H1 (cell line): ENCODE measurements around the gene ZNF473. TPM values are rescaled to one million over a fixed set of nuclear protein-coding genes. Genes with fewer than 3 reads are reported as not detected.

ENCODE experiments used
- CTCF ChIA-PET: fragments of 300-600 bp; sonication (Branson Sonifier 250); formaldehyde crosslinking; loops from one replicate; lab custom pipeline; 2021; ENCODE audit not compliant: partially characterized antibody; lab: Charles Lee
- POLR2A ChIA-PET: fragments of 300-600 bp; sonication (Branson Sonifier 250); formaldehyde crosslinking; loops from one replicate; lab custom pipeline; 2021; ENCODE audit warnings: inconsistent platforms; ENCODE audit not compliant: partially characterized antibody; lab: Charles Lee
- DNase-seq, 2 experiments: peaks; one replicate each; pipeline versions ENCODE4 v3.0.0 to v3.0.0-alpha.2; 2010 to 2022; ENCODE audit warnings: low spot score in 2 of 2, low read depth in 1 of 2, mixed read lengths in 1 of 2
- FAIRE-seq: peaks from 2 replicates; lab custom pipeline; 2011; peaks lifted over from hg19 to GRCh38; lab: Jason Lieb, UNC
- H2AFZ ChIP-seq: 2 replicates; pipeline ENCODE4 v1.8.1; 2012; ENCODE audit warnings: low read length, inconsistent platforms
- H2AK5ac ChIP-seq: 2 replicates; pipeline ENCODE4 v1.6.1; 2013; ENCODE audit warnings: low read depth, low read length
- H2BK120ac ChIP-seq: replicated peaks from 2 replicates; pipeline ENCODE3; 2013; ENCODE audit warnings: low read depth, low read length, inconsistent platforms
- H2BK12ac ChIP-seq: 2 replicates; pipeline ENCODE4 v1.6.1; 2013; ENCODE audit warnings: low read depth, low read length
- H2BK15ac ChIP-seq: 2 replicates; pipeline ENCODE4 v1.6.1; 2013; ENCODE audit warnings: low read length
- H2BK20ac ChIP-seq: 2 replicates; pipeline ENCODE4 v1.6.1; 2013; ENCODE audit warnings: low read length
- H2BK5ac ChIP-seq: 2 replicates; pipeline ENCODE4 v1.6.1; 2013; ENCODE audit warnings: low read depth, low read length
- H3K14ac ChIP-seq: 2 replicates; pipeline ENCODE4 v1.6.1; 2013; ENCODE audit warnings: inconsistent platforms; ENCODE audit not compliant: insufficient read length
- H3K18ac ChIP-seq: 2 replicates; pipeline ENCODE4 v1.6.1; 2013; ENCODE audit warnings: low read length; ENCODE audit errors: extremely low read depth
- H3K23ac ChIP-seq: 2 replicates; pipeline ENCODE4 v1.6.1; 2013; ENCODE audit warnings: inconsistent platforms; ENCODE audit not compliant: insufficient read length
- H3K23me2 ChIP-seq: 2 replicates; pipeline ENCODE4 v1.6.1; 2013; ENCODE audit warnings: low read depth, low read length
- H3K27ac ChIP-seq: 2 replicates; pipeline ENCODE4 v1.6.1; 2011; ENCODE audit warnings: low read depth, low read length, inconsistent platforms
- H3K27me3 ChIP-seq, 4 experiments: replicated peaks in 1 of 4; 1 replicate in 1 of 4; 2 replicates in 3 of 4; pipeline versions ENCODE4 v1.6.1 to v1.8.1; 2011 to 2013; ENCODE audit warnings: low read length in 3 of 4, mild to moderate bottlenecking in 3 of 4, inconsistent platforms in 2 of 4, mixed read lengths in 2 of 4, moderate library complexity in 1 of 4; ENCODE audit not compliant: control insufficient read depth in 3 of 4, insufficient read depth in 3 of 4; ENCODE audit errors: extremely low read depth in 1 of 4
- H3K36me3 ChIP-seq, 4 experiments: 2 replicates each; pipeline versions ENCODE4 v1.6.1 to v1.8.1; 2011 to 2013; ENCODE audit warnings: mild to moderate bottlenecking in 4 of 4, low read length in 3 of 4, moderate library complexity in 2 of 4, control low read depth in 1 of 4, inconsistent platforms in 1 of 4; ENCODE audit not compliant: insufficient read depth in 4 of 4, control insufficient read depth in 2 of 4
- H3K4ac ChIP-seq: replicated peaks from 2 replicates; pipeline ENCODE3; 2013; ENCODE audit warnings: low read length, low read depth, mixed read lengths, inconsistent platforms; ENCODE audit not compliant: insufficient read length
- H3K4me1 ChIP-seq, 4 experiments: replicated peaks in 1 of 4; 1 replicate in 1 of 4; 2 replicates in 3 of 4; pipeline versions ENCODE4 v1.6.1 to v1.8.1; 2011 to 2013; ENCODE audit warnings: low read length in 3 of 4, inconsistent platforms in 2 of 4, mixed read lengths in 1 of 4; ENCODE audit not compliant: insufficient read depth in 4 of 4, control insufficient read depth in 3 of 4
- H3K4me2 ChIP-seq, 2 experiments: 2 replicates each; pipeline versions ENCODE4 v1.6.1 to v1.8.1; 2011 to 2013; ENCODE audit warnings: low read depth in 2 of 2, low read length in 2 of 2, control low read depth in 1 of 2, inconsistent platforms in 1 of 2, mild to moderate bottlenecking in 1 of 2; ENCODE audit not compliant: insufficient read depth in 1 of 2
- H3K4me3 ChIP-seq, 4 experiments: fragments of 200-600, 300-600 bp in 1 of 4; sonication (generic), shearing (Covaris generic), sonication (Bioruptor Twin) in 1 of 4; 2 replicates each; pipeline versions ENCODE4 v1.5.1 to v1.8.1; 2011 to 2016; ENCODE audit warnings: low read length in 4 of 4, low read depth in 3 of 4, control low read depth in 2 of 4, inconsistent platforms in 2 of 4, mild to moderate bottlenecking in 2 of 4, mixed read lengths in 1 of 4, moderate library complexity in 1 of 4; ENCODE audit not compliant: insufficient read depth in 2 of 4; ENCODE audit errors: extremely low read depth in 1 of 4
- H3K56ac ChIP-seq: replicated peaks from 2 replicates; pipeline ENCODE3; 2013; ENCODE audit warnings: low read depth, mild to moderate bottlenecking, mixed read lengths, low read length, inconsistent platforms; ENCODE audit not compliant: insufficient read length
- H3K79me1 ChIP-seq: 2 replicates; pipeline ENCODE4 v1.6.1; 2013; ENCODE audit warnings: low read depth, low read length, control low read depth
- H3K79me2 ChIP-seq, 2 experiments: 2 replicates each; pipeline versions ENCODE4 v1.6.1 to v1.8.1; 2012 to 2013; ENCODE audit warnings: low read length in 2 of 2, mild to moderate bottlenecking in 2 of 2, inconsistent platforms in 1 of 2; ENCODE audit not compliant: insufficient read depth in 2 of 2, control insufficient read depth in 1 of 2
- H3K9ac ChIP-seq, 4 experiments: replicated peaks in 1 of 4; 1 replicate in 1 of 4; 2 replicates in 3 of 4; pipeline versions ENCODE4 v1.6.1 to v1.8.1; 2011 to 2013; ENCODE audit warnings: low read depth in 3 of 4, low read length in 3 of 4, control low read depth in 2 of 4, mild to moderate bottlenecking in 2 of 4, moderate library complexity in 2 of 4, inconsistent platforms in 1 of 4; ENCODE audit errors: extremely low read depth in 1 of 4
- H3K9me3 ChIP-seq, 2 experiments: 2 replicates each; pipeline versions ENCODE4 v1.6.1 to v1.8.1; 2012 to 2013; ENCODE audit warnings: mild to moderate bottlenecking in 2 of 2, moderate library complexity in 2 of 2, control low read depth in 1 of 2, inconsistent platforms in 1 of 2, low read depth in 1 of 2, low read length in 1 of 2, mixed read lengths in 1 of 2; ENCODE audit not compliant: insufficient read depth in 2 of 2
- H4K20me1 ChIP-seq, 2 experiments: replicated peaks in 1 of 2; 2 replicates each; pipeline versions ENCODE3 to v1.8.1; 2011 to 2013; ENCODE audit warnings: inconsistent platforms in 2 of 2, low read length in 2 of 2, mild to moderate bottlenecking in 1 of 2; ENCODE audit not compliant: insufficient read depth in 2 of 2, control insufficient read depth in 1 of 2
- H4K5ac ChIP-seq: 2 replicates; pipeline ENCODE4 v1.6.1; 2013; ENCODE audit warnings: low read length, low read depth, mixed read lengths, inconsistent platforms; ENCODE audit not compliant: insufficient read length
- H4K8ac ChIP-seq: 2 replicates; pipeline ENCODE4 v1.8.0; 2013; ENCODE audit warnings: mild to moderate bottlenecking, moderate library complexity, low read length, inconsistent platforms; ENCODE audit not compliant: insufficient read depth; ENCODE audit errors: extremely low read depth
- H4K91ac ChIP-seq: replicated peaks from 2 replicates; pipeline ENCODE3; 2013; ENCODE audit warnings: low read length, mixed read lengths, inconsistent platforms; ENCODE audit not compliant: insufficient read length
- BCL11A ChIP-seq, 2 experiments: IDR thresholded peaks; one replicate each; pipeline ENCODE4 v1.6.1; 2011; ENCODE audit warnings: low read depth in 2 of 2, low read length in 2 of 2, mild to moderate bottlenecking in 2 of 2
- CHD2 ChIP-seq: IDR thresholded peaks from 2 replicates; pipeline ENCODE4 v1.6.1; 2012; ENCODE audit warnings: low read length, improper control_type of control experiment
- FOSL1 ChIP-seq: IDR thresholded peaks from 2 replicates; pipeline ENCODE4 v1.6.1; 2011; ENCODE audit warnings: mild to moderate bottlenecking, low read depth, low read length, moderate library complexity; ENCODE audit not compliant: insufficient read depth
- GABPA ChIP-seq: IDR thresholded peaks from 2 replicates; pipeline ENCODE4 v1.6.1; 2011; ENCODE audit warnings: mild to moderate bottlenecking, low read length, moderate library complexity, borderline replicate concordance; ENCODE audit not compliant: insufficient read depth
- RAD21 ChIP-seq, 2 experiments: IDR thresholded peaks in 1 of 2; conservative IDR thresholded peaks in 1 of 2; 2 replicates each; pipeline ENCODE4 v1.6.1; 2011; ENCODE audit warnings: low read depth in 2 of 2, low read length in 2 of 2, improper control_type of control experiment in 1 of 2, inconsistent platforms in 1 of 2, mild to moderate bottlenecking in 1 of 2, moderate library complexity in 1 of 2
- RBBP5 ChIP-seq: IDR thresholded peaks from 2 replicates; pipeline ENCODE4 v1.7.1; 2012; ENCODE audit warnings: low read depth, mild to moderate bottlenecking, inconsistent platforms, low read length, moderate library complexity, borderline replicate concordance
- RFX5 ChIP-seq: IDR thresholded peaks from 2 replicates; pipeline ENCODE4 v1.6.1; 2011; ENCODE audit warnings: low read depth, low read length, improper control_type of control experiment, borderline replicate concordance
- SP4 ChIP-seq: IDR thresholded peaks from 2 replicates; pipeline ENCODE4 v1.6.1; 2012; ENCODE audit warnings: low read length, inconsistent platforms
- WGBS, 2 experiments: shearing (Covaris generic) in 1 of 2; methylation state at CpG; one replicate each; pipeline versions ENCODE4 v1.1.6 to v1.1.7; 2013 to 2015; ENCODE audit warnings: low lambda C conversion rate in 2 of 2, mixed read lengths in 2 of 2, inconsistent platforms in 1 of 2, low coverage in 1 of 2, missing lambda C conversion rate in 1 of 2; ENCODE audit not compliant: insufficient replicate concordance in 2 of 2, insufficient coverage in 1 of 2, insufficient read length in 1 of 2; ENCODE audit errors: extremely low coverage in 1 of 2, missing lambda C conversion rate in 1 of 2; 5-methylcytosine and 5-hydroxymethylcytosine counted together
- polyA plus RNA-seq, 7 experiments: library from polyadenylated mRNA; depleted of rRNA in 3 of 7; stranded (reverse) in 5 of 7; unstranded in 2 of 7; fragments of >200 nt in 5 of 7; fragments of 200-250 nt in 2 of 7; gene quantifications; 1 replicate in 5 of 7; 2 replicates in 1 of 7; 4 replicates in 1 of 7; pipeline versions ENCODE4 v1.2.1 to v1.2.3, GENCODE V29; 2011 to 2013; ENCODE audit warnings: missing spikeins in 2 of 7, mixed read lengths in 2 of 7
- total RNA-seq: library from RNA; stranded (reverse); fragmentation: NEBNext Ultra II Directional; extraction: Animal tissue kit (Norgen Biotek cat#: 25700); gene quantifications from 2 replicates; pipeline ENCODE4 v1.2.1, GENCODE V29; 2021
- TF ChIP-seq, protein P1 (sequence below): IDR thresholded peaks from 2 replicates; pipeline ENCODE4 v1.6.1; 2011; ENCODE audit warnings: low read length, improper control_type of control experiment
- TF ChIP-seq, protein P2 (sequence below): IDR thresholded peaks from 2 replicates; pipeline ENCODE4 v1.6.1; 2012; ENCODE audit warnings: low read length, inconsistent platforms

Gene ZNF473
- total and polyA plus RNA-seq, 2 of the 8 experiments (the other 6 are each of a cell fraction or from before 2014, with no cell fraction given) = 5.2 to 11.7 TPM

DNA sequence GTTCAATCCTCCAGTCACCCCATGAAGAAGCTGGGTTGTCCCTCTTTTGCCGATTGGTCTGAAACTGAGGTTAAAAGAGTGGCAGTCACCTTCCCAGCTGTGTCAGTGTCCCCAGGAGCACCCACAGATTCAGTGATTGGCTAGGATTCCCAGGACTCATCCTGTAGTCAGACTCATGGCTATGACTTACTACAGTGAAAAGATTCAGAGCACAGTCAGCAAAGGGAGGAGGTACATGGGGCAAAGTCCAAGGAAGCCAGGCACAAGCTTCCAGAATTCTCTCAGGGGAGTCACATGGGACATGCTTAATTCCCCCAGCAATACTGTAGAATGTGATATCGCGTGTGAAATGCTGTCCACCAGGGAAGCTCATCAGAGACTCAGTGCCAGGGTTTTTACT, 14.2 kb downstream of the ZNF473 start:
- no peak overlapping the region for H2AFZ ChIP-seq
- H3K9ac ChIP-seq = no peak overlapping the region
- 100% methylated on average over 3 of the region's 3 CpGs; no CpG with 5 or more reads in 1 of the 2 experiments for WGBS, 2 experiments
- TF ChIP-seq GABPA = no peak
- TF ChIP-seq RBBP5 = no peak
- TF ChIP-seq RAD21 (IDR thresholded peaks at IDR 0.05 in 1 of 2, conservative IDR thresholded peaks at IDR 0.05 in 1 of 2; ENCODE audit: low read depth in 2 of 2, low read length in 2 of 2) = no peak
- TF ChIP-seq, protein P1, sequence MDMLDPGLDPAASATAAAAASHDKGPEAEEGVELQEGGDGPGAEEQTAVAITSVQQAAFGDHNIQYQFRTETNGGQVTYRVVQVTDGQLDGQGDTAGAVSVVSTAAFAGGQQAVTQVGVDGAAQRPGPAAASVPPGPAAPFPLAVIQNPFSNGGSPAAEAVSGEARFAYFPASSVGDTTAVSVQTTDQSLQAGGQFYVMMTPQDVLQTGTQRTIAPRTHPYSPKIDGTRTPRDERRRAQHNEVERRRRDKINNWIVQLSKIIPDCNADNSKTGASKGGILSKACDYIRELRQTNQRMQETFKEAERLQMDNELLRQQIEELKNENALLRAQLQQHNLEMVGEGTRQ = no peak
- TF ChIP-seq CHD2 = no peak
- no peak for TF ChIP-seq BCL11A (IDR thresholded peaks at IDR 0.05; ENCODE audit: low read depth in 2 of 2, low read length in 2 of 2)
- TF ChIP-seq RFX5 = no peak
- TF ChIP-seq, protein P2, sequence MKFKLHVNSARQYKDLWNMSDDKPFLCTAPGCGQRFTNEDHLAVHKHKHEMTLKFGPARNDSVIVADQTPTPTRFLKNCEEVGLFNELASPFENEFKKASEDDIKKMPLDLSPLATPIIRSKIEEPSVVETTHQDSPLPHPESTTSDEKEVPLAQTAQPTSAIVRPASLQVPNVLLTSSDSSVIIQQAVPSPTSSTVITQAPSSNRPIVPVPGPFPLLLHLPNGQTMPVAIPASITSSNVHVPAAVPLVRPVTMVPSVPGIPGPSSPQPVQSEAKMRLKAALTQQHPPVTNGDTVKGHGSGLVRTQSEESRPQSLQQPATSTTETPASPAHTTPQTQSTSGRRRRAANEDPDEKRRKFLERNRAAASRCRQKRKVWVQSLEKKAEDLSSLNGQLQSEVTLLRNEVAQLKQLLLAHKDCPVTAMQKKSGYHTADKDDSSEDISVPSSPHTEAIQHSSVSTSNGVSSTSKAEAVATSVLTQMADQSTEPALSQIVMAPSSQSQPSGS = no peak
- TF ChIP-seq FOSL1 = no peak
- no peak for TF ChIP-seq SP4
- H3K23ac ChIP-seq = no peak overlapping the region
- no peaks in the 10 kb centered on the region for H3K4me1 ChIP-seq
- H2BK20ac ChIP-seq = no peak overlapping the region
- no peak for DNase-seq
- H2AK5ac ChIP-seq = no peak overlapping the region
- H3K27ac ChIP-seq = no peak overlapping the region
- POLR2A ChIA-PET = interaction anchor here (0.6 to 0.7 kb wide), 2 partner anchors 14 to 216 kb away, joined by 3 read pairs; partner anchors contain the start of gene ZNF473
- H3K4me2 ChIP-seq = no peak overlapping the region
- no peaks in the 10 kb centered on the region; the same call in 1 of the 2 replicates for H3K79me1 ChIP-seq
- H2BK15ac ChIP-seq = no peak overlapping the region
- no peaks in the 10 kb centered on the region; the same call in 1 of the 2 replicates for H3K23me2 ChIP-seq
- no peak overlapping the region for H3K4ac ChIP-seq
- no peak overlapping the region for H4K8ac ChIP-seq
- H3K36me3 ChIP-seq = peaks cover 44 to 67% (median 59%) of the 10 kb centered on the region in 4 experiments; a peak in 7 of 8 replicates
- no peak overlapping the region for H3K56ac ChIP-seq
- H4K91ac ChIP-seq = no peak overlapping the region
- no peak overlapping the region for H3K18ac ChIP-seq
- no peak overlapping the region for H2BK120ac ChIP-seq
- no peak overlapping the region for H2BK5ac ChIP-seq
- H2BK12ac ChIP-seq = no peak overlapping the region
- no peaks in the 10 kb centered on the region for H3K79me2 ChIP-seq
- no peaks in the 10 kb centered on the region for H3K27me3 ChIP-seq
- CTCF ChIA-PET = interaction anchor here (0.8 to 3.7 kb wide), 4 partner anchors 8 to 103 kb away, joined by 3 to 20 read pairs (median 5); no protein-coding TSS in a partner anchor
- no peak overlapping the region for H3K4me3 ChIP-seq
- no peak overlapping the region for H3K14ac ChIP-seq
- peaks cover 0 to 5% of the 10 kb centered on the region in 2 experiments for H4K20me1 ChIP-seq
- no peak for FAIRE-seq
- peaks cover 27 to 38% of the 10 kb centered on the region in 2 experiments for H3K9me3 ChIP-seq
- no peak overlapping the region for H4K5ac ChIP-seq
